ENCODE results near the gene COL4A6. TPM values are rescaled to one million over a fixed set of nuclear protein-coding genes. Genes with fewer than 3 reads are reported as not detected.

Gene COL4A6
- total and polyA plus RNA-seq, 2 experiments from 2014 or later = 40.1 to 95.2 TPM

- no peak for DNase-seq (ENCODE audit: low read depth in 1 of 2, low spot score in 1 of 2)
- Histone ChIP-seq H3K27ac (no peak overlapping the region), H3K27me3 (no peaks in the 10 kb centered on the region), H3K4me3 (no peak overlapping the region), H3K9me3 (ENCODE audit: low read depth) (no peaks in the 10 kb centered on the region), H3K36me3 (no peaks in the 10 kb centered on the region), H3K4me1 (ENCODE audit: low read depth) (no peaks in the 10 kb centered on the region)
- no peak for TF ChIP-seq CTCF (IDR thresholded peaks at IDR 0.05; ENCODE audit: low read depth, low read length)
Measured at GRCh38 chrX:108199041-108199440, 239.2 kb downstream of the COL4A6 start.

GRCh38 chrX:108198420-108198819, 239.8 kb downstream of the COL4A6 start:
- H3K9me3 ChIP-seq (ENCODE audit: low read depth) = no peaks in the 10 kb centered on the region
- DNase-seq (ENCODE audit: low read depth in 1 of 2, low spot score in 1 of 2) = peak in 1 of 2 donors; percentile 74
- no peaks in the 10 kb centered on the region for H3K27me3 ChIP-seq
- H3K4me3 ChIP-seq = no peak overlapping the region
- no peaks in the 10 kb centered on the region for H3K4me1 ChIP-seq (ENCODE audit: low read depth)
- H3K27ac ChIP-seq = no peak overlapping the region
- TF ChIP-seq CTCF (IDR thresholded peaks at IDR 0.05; ENCODE audit: low read depth, low read length) = no peak
- H3K36me3 ChIP-seq = no peaks in the 10 kb centered on the region

DNA sequence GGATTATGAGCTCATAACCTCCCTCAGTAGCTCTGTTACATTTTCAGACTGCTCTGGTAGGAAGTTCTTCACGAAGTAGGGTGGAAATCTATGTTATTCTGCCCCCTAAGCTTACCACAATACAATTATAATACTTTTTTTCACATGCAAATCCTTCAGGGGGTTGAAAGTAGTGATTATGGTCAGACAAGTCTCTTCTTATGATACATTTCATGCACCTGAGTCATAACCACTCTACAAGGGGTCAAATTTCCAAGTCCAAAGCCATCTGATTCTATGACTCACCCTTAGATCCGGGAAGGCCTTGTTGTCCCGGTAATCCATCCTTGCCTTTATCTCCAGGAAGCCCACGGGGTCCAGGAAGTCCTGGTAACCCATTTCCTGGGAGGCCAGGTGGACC, 251.4 kb downstream of the COL4A6 start:
- no peak for TF ChIP-seq CTCF (IDR thresholded peaks at IDR 0.05; ENCODE audit: low read depth, low read length)

GRCh38 chrX:108178143-108178498, 260.1 kb downstream of the COL4A6 start:
- Histone ChIP-seq H3K27ac (no peak overlapping the region), H3K36me3 (peaks cover 5% of the 10 kb centered on the region), H3K4me3 (no peak overlapping the region), H3K9me3 (ENCODE audit: low read depth) (no peaks in the 10 kb centered on the region), H3K4me1 (ENCODE audit: low read depth) (no peaks in the 10 kb centered on the region), H3K27me3 (no peaks in the 10 kb centered on the region)
- no peak for TF ChIP-seq CTCF (IDR thresholded peaks at IDR 0.05; ENCODE audit: low read depth, low read length)
- DNase-seq (ENCODE audit: low read depth in 1 of 2, low spot score in 1 of 2) = no peak

More for the DNA sequence above, 251.4 kb downstream of the COL4A6 start:
- Histone ChIP-seq H3K36me3 (peaks cover 6% of the 10 kb centered on the region), H3K4me1 (ENCODE audit: low read depth) (no peaks in the 10 kb centered on the region), H3K4me3 (no peak overlapping the region), H3K27me3 (no peaks in the 10 kb centered on the region), H3K9me3 (ENCODE audit: low read depth) (no peaks in the 10 kb centered on the region), H3K27ac (no peak overlapping the region)
- peak in 1 of 2 donors; percentile 60 for DNase-seq (ENCODE audit: low read depth in 1 of 2, low spot score in 1 of 2)

DNA sequence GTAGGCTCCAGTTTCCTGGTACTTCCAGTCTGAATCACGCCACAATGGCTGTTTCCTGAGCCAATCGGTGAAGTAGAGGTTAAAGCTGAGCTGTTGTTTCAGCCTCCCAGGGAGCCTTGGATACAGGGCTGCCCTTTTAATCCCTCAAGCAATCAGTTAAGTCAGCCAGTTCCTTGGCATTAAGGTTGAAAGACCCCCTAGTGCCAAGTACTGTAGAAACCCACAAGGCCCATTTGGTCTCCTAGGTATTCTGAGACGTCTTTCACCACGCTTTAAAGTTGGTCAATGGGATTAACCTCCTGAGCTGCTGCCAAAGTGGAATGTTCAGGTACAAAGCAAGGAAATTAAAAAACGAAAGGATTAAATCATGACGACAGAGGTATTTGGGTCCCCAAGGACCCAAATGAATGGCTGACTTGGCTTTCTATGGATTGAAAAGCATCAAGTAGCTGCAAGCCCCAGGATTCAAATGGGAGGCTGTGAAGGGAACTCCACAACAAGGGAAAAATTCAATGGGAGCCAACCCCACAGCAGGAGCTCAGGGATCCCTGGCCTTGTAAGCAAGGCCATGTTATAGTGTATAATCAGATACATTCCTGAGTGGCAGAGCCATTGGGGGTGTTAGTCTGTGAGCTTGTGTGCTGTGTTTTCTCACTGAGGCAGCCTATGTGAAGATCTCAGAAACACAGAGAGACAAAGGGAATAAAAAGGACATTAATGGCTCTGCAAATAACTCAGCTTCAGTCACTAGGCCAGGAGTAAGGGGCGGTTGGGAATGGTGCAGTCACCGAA, 260.7 kb downstream of the COL4A6 start:
- H3K27me3 ChIP-seq = no peaks in the 10 kb centered on the region
- H3K9me3 ChIP-seq (ENCODE audit: low read depth) = no peaks in the 10 kb centered on the region
- H3K27ac ChIP-seq = no peak overlapping the region
- no peaks in the 10 kb centered on the region for H3K4me1 ChIP-seq (ENCODE audit: low read depth)
- TF ChIP-seq CTCF (IDR thresholded peaks at IDR 0.05; ENCODE audit: low read depth, low read length) = no peak
- no peak overlapping the region for H3K4me3 ChIP-seq
- DNase-seq (ENCODE audit: low read depth in 1 of 2, low spot score in 1 of 2) = no peak
- peaks cover 5% of the 10 kb centered on the region for H3K36me3 ChIP-seq
